Measurements from ENCODE around the gene CENPP.

GRCh38 chr9:92496396-92497176 is 170.8 kb downstream of the CENPP start:
- TF ChIP-seq ARID4B (CRISPR knock-in tag; IDR thresholded peaks at IDR 0.05; ENCODE audit: borderline replicate concordance) (no peak), SMAD3 (CRISPR knock-in tag; IDR thresholded peaks at IDR 0.05; ENCODE audit: borderline replicate concordance) (no peak), CTCF (IDR thresholded peaks at IDR 0.05) (no peak), GABPB1 (CRISPR knock-in tag; IDR thresholded peaks at IDR 0.05) (no peak), ESRRA (CRISPR knock-in tag; IDR thresholded peaks at IDR 0.05; ENCODE audit: borderline replicate concordance) (no peak)
